ENCODE measurements around the gene C2CD5. TPM values are rescaled to one million over a fixed set of nuclear protein-coding genes. Genes with fewer than 3 reads are reported as not detected.

Gene C2CD5
- total RNA-seq, 1 experiment from 2014 or later, result 35.4 TPM

DNA sequence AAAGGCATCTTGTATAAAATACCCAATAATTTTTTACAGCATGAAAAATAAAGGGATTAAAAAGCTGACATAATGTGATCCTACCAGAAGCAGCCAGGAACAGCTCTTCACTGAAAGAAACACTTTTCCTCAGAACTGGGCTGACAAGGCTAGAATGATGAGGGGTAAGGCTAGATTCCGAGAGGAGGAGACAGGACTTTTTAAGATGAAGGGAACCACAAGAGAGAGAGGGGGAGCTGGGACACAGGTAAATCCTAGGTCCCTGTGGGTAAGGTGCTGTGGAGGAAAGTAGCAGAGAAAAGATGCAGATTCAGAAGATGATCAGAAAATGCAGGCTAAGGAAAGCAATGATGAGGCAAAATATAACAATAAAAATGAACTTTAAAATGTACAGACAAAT, 29.5 kb downstream of the C2CD5 start:
- Mint-ChIP-seq H3K4me3 (no peak overlapping the region), H3K9me3 (no peaks in the 10 kb centered on the region), H3K27ac (peak overlapping the region in 2 of 3 experiments; percentile 41 to 93; a peak in 2 of 7 replicates), H3K4me1 (peaks cover 0 to 3% of the 10 kb centered on the region in 2 experiments; a peak in 1 of 4 replicates), H3K27me3 (ENCODE audit: low read depth) (no peaks in the 10 kb centered on the region), H3K36me3 (ENCODE audit: insufficient read depth in 1 of 3, low read depth in 3 of 3) (peaks cover 4 to 13% (median 9%) of the 10 kb centered on the region in 3 experiments; a peak in 5 of 7 replicates)
- Histone ChIP-seq H2BK12ac (ENCODE audit: insufficient read length, low read depth, low read length) (no peak overlapping the region), H3K23ac (ENCODE audit: insufficient read length, low read depth, low read length) (no peak overlapping the region), H3K27ac (ENCODE audit: insufficient read length, low read depth, low read length) (no peak overlapping the region), H3K4ac (ENCODE audit: low read depth, low read length) (no peak overlapping the region), H4K5ac (ENCODE audit: insufficient read length, low read depth, low read length) (no peak overlapping the region), H3K18ac (ENCODE audit: insufficient read length, low read depth, low read length) (no peak overlapping the region), H3K14ac (ENCODE audit: insufficient read depth, low read length) (no peak overlapping the region), H2BK15ac (ENCODE audit: low read depth, low read length) (no peak overlapping the region), H3K4me1 (ENCODE audit: insufficient read depth, low read length) (no peaks in the 10 kb centered on the region), H4K91ac (ENCODE audit: insufficient read length, low read depth, low read length) (no peak overlapping the region), H2BK20ac (ENCODE audit: low read depth, low read length, poor library complexity, severe bottlenecking) (no peak overlapping the region), H3T11ph (ENCODE audit: low read length) (no peak overlapping the region), H3K79me1 (ENCODE audit: insufficient read depth, low read depth, low read length, poor library complexity, severe bottlenecking) (no peaks in the 10 kb centered on the region), H4K8ac (replicated peaks; ENCODE audit: insufficient read length, low read depth, low read length) (no peak overlapping the region), H3K9me3 (ENCODE audit: control insufficient read depth, low read depth, low read length) (no peaks in the 10 kb centered on the region), H2AFZ (ENCODE audit: low read length) (no peak overlapping the region), H3K56ac (ENCODE audit: insufficient read length, low read depth, low read length) (no peak overlapping the region), H3K9ac (ENCODE audit: extremely low read depth, insufficient read length, low read length) (no peak overlapping the region), H3K23me2 (ENCODE audit: insufficient read length, low read depth, low read length, poor library complexity, severe bottlenecking) (no peaks in the 10 kb centered on the region), H2BK5ac (ENCODE audit: insufficient read length, low read length) (no peak overlapping the region), H4K20me1 (ENCODE audit: control insufficient read depth, insufficient read depth, insufficient read length) (no peaks in the 10 kb centered on the region), H3K79me2 (ENCODE audit: insufficient read depth, low read length) (no peaks in the 10 kb centered on the region), H2AK5ac (ENCODE audit: insufficient read length, low read length) (no peak overlapping the region), H3K27me3 (ENCODE audit: insufficient read depth, low read length) (no peaks in the 10 kb centered on the region), H3K4me2 (ENCODE audit: insufficient read depth, insufficient read length, low read length) (no peak overlapping the region), H2BK120ac (ENCODE audit: low read depth, low read length, poor library complexity, severe bottlenecking) (no peak overlapping the region)
- no peak for DNase-seq
- no CpG with 5 or more reads among the region's 1 CpG for WGBS (ENCODE audit: extremely low coverage, insufficient read length, low lambda C conversion rate)
- TF ChIP-seq, protein P1, sequence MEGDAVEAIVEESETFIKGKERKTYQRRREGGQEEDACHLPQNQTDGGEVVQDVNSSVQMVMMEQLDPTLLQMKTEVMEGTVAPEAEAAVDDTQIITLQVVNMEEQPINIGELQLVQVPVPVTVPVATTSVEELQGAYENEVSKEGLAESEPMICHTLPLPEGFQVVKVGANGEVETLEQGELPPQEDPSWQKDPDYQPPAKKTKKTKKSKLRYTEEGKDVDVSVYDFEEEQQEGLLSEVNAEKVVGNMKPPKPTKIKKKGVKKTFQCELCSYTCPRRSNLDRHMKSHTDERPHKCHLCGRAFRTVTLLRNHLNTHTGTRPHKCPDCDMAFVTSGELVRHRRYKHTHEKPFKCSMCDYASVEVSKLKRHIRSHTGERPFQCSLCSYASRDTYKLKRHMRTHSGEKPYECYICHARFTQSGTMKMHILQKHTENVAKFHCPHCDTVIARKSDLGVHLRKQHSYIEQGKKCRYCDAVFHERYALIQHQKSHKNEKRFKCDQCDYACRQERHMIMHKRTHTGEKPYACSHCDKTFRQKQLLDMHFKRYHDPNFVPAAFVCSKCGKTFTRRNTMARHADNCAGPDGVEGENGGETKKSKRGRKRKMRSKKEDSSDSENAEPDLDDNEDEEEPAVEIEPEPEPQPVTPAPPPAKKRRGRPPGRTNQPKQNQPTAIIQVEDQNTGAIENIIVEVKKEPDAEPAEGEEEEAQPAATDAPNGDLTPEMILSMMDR (conservative IDR thresholded peaks at IDR 0.05), result no peak
